Suprapubic skin (tissue), 4 donors: Measurements from ENCODE around the gene ANO2. TPM values are rescaled to one million over a fixed set of nuclear protein-coding genes. Genes with fewer than 3 reads are reported as not detected.

Experiments used
- DNase-seq, 2 donors: peaks; one replicate each; pipeline ENCODE4 v3.0.0-alpha.2; 2019; ENCODE audit warnings: low spot score in 2 of 2
- H3K27ac ChIP-seq: fragments of 200-600 bp; sonication (generic); one replicate; pipeline ENCODE4 v1.5.1; 2019
- H3K27me3 ChIP-seq: fragments of 200-600 bp; sonication (generic); one replicate; pipeline ENCODE4 v1.5.1; 2019
- H3K36me3 ChIP-seq: fragments of 200-600 bp; sonication (generic); one replicate; pipeline ENCODE4 v1.5.1; 2019
- H3K4me1 ChIP-seq: fragments of 200-600 bp; sonication (generic); one replicate; pipeline ENCODE4 v1.5.1; 2019
- H3K4me3 ChIP-seq: fragments of 200-600 bp; sonication (generic); one replicate; pipeline ENCODE4 v1.5.1; 2019; ENCODE audit warnings: mild to moderate bottlenecking
- H3K9me3 ChIP-seq: fragments of 200-600 bp; sonication (generic); one replicate; pipeline ENCODE4 v1.5.1; 2019
- EP300 ChIP-seq: sonication (generic); formaldehyde crosslinking; IDR thresholded peaks from one replicate; pipeline ENCODE4 v1.6.1; 2017; ENCODE audit warnings: antibody characterized with exemption
- POLR2A ChIP-seq, 2 donors: fragments of 450-650 bp; IDR thresholded peaks; one replicate each; pipeline ENCODE4 v1.6.1; 2017; ENCODE audit warnings: antibody characterized with exemption in 2 of 2, mild to moderate bottlenecking in 2 of 2, moderate library complexity in 2 of 2
- POLR2AphosphoS5 ChIP-seq, 3 donors: sonication (generic); formaldehyde crosslinking; IDR thresholded peaks; one replicate each; pipeline ENCODE4 v1.6.1; 2017; ENCODE audit warnings: antibody characterized with exemption in 3 of 3
- WGBS: methylation state at CpG from one replicate; pipeline ENCODE4 v1.1.5; 2018; 5-methylcytosine and 5-hydroxymethylcytosine counted together
- total RNA-seq, 4 donors: library from RNA; depleted of rRNA; stranded (reverse); fragments of >200 nt; gene quantifications; one replicate each; pipeline ENCODE4 v1.1.0, GENCODE V29; 2016
- TF ChIP-seq, protein P1 (sequence below), 2 donors: fragments of 200-600 bp in 1 of 2; fragments of 450-650 bp in 1 of 2; sonication (generic) in 1 of 2; IDR thresholded peaks; one replicate each; pipeline ENCODE4 v1.5.1; 2016 to 2019; ENCODE audit warnings: antibody characterized with exemption in 2 of 2, mild to moderate bottlenecking in 1 of 2, moderate library complexity in 1 of 2

ANO2 gene
- total RNA-seq, 4 donors from 2014 or later, result 1.1 to 9.7 (median 2.0) TPM

- 74% methylated on average over 8 of the region's 8 CpGs for WGBS
- H3K27me3 ChIP-seq, result no peaks in the 10 kb centered on the region
- no peak for DNase-seq
- H3K4me1 ChIP-seq, result no peaks in the 10 kb centered on the region
- TF ChIP-seq POLR2A (IDR thresholded peaks at IDR 0.05), result no peak
- TF ChIP-seq, protein P1, sequence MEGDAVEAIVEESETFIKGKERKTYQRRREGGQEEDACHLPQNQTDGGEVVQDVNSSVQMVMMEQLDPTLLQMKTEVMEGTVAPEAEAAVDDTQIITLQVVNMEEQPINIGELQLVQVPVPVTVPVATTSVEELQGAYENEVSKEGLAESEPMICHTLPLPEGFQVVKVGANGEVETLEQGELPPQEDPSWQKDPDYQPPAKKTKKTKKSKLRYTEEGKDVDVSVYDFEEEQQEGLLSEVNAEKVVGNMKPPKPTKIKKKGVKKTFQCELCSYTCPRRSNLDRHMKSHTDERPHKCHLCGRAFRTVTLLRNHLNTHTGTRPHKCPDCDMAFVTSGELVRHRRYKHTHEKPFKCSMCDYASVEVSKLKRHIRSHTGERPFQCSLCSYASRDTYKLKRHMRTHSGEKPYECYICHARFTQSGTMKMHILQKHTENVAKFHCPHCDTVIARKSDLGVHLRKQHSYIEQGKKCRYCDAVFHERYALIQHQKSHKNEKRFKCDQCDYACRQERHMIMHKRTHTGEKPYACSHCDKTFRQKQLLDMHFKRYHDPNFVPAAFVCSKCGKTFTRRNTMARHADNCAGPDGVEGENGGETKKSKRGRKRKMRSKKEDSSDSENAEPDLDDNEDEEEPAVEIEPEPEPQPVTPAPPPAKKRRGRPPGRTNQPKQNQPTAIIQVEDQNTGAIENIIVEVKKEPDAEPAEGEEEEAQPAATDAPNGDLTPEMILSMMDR (IDR thresholded peaks at IDR 0.05), result no peak
- no peak for TF ChIP-seq EP300
- no peak for TF ChIP-seq POLR2AphosphoS5 (IDR thresholded peaks at IDR 0.05)
- no peaks in the 10 kb centered on the region for H3K36me3 ChIP-seq
- no peaks in the 10 kb centered on the region for H3K9me3 ChIP-seq
- H3K27ac ChIP-seq, result no peak overlapping the region
- no peak overlapping the region for H3K4me3 ChIP-seq
Measured at GRCh38 chr12:5972387-5972786, 27.3 kb upstream of the ANO2 start.

- Histone ChIP-seq H3K4me3 (no peak overlapping the region), H3K36me3 (no peaks in the 10 kb centered on the region), H3K9me3 (no peaks in the 10 kb centered on the region), H3K27ac (no peak overlapping the region), H3K4me1 (no peaks in the 10 kb centered on the region), H3K27me3 (no peaks in the 10 kb centered on the region)
- TF ChIP-seq EP300 (no peak), POLR2AphosphoS5 (IDR thresholded peaks at IDR 0.05) (no peak), POLR2A (IDR thresholded peaks at IDR 0.05) (no peak)
- TF ChIP-seq, protein P1 (IDR thresholded peaks at IDR 0.05), result no peak
- DNase-seq, result no peak
- WGBS, result 91% methylated on average over 10 of the region's 10 CpGs
Measured at GRCh38 chr12:5971194-5971850, 26.3 kb upstream of the ANO2 start.

DNA sequence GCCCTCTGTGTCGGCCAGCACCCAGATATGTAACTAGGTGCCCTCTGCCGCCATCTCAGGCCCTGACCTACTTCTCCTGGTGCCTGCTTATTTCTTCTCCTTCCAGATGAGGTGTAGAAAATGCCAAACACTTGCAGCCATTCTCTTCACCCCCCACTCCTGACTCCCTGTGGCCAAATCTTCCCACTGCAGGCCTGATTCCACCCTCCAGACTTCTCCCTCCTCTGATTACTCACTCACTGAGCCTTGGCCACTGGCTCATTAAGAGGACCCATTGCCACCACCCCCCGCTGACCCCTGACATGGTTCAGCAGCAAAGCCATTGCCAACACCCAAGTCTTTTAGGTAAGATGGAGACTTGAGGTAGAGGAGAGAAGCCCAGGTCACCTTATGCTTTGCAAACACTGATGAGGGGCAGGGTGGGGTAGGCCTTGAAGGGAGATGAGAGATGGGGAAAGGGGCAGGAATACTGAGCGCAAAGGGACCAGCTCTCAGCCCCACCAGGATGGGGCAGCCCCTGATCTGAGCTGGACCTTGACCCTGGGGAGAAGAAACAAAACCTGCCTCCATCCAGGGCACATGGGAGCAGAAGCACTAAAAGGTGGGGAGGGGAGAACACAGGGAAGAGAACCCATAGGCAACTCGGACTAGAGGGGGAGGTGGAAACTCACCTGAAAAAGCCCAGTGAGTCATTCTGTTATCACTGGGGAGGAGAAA, 25.1 kb upstream of the ANO2 start:
- H3K4me3 ChIP-seq, result no peak overlapping the region
- H3K27ac ChIP-seq, result no peak overlapping the region
- no peaks in the 10 kb centered on the region for H3K9me3 ChIP-seq
- DNase-seq, result no peak
- TF ChIP-seq, protein P1 (IDR thresholded peaks at IDR 0.05), result no peak
- TF ChIP-seq EP300 (no peak), POLR2AphosphoS5 (IDR thresholded peaks at IDR 0.05) (no peak), POLR2A (IDR thresholded peaks at IDR 0.05) (no peak)
- WGBS, result 94% methylated on average over 5 of the region's 5 CpGs
- H3K4me1 ChIP-seq, result no peaks in the 10 kb centered on the region
- H3K27me3 ChIP-seq, result peaks cover 6% of the 10 kb centered on the region
- no peaks in the 10 kb centered on the region for H3K36me3 ChIP-seq

- Histone ChIP-seq H3K4me3 (no peak overlapping the region), H3K27me3 (peaks cover 6% of the 10 kb centered on the region), H3K4me1 (no peaks in the 10 kb centered on the region), H3K27ac (no peak overlapping the region), H3K9me3 (no peaks in the 10 kb centered on the region), H3K36me3 (no peaks in the 10 kb centered on the region)
- no peak for DNase-seq
- TF ChIP-seq EP300, result no peak
- TF ChIP-seq, protein P1 (IDR thresholded peaks at IDR 0.05), result no peak
- no peak for TF ChIP-seq POLR2AphosphoS5 (IDR thresholded peaks at IDR 0.05)
- TF ChIP-seq POLR2A (IDR thresholded peaks at IDR 0.05), result no peak
- WGBS, result 83% methylated on average over 8 of the region's 17 CpGs
Measured at GRCh38 chr12:5969156-5969973, 24.3 kb upstream of the ANO2 start.
